HFF-Myc (cell line): ENCODE data around the gene PHLDA3.

Experiments
- DNase-seq: peaks from one replicate; pipeline ENCODE4 v3.0.0-alpha.2; 2011; ENCODE audit warnings: low read depth; ENCODE audit errors: extremely low read depth
- H3K4me3 ChIP-seq: replicated peaks from 2 replicates; pipeline ENCODE4 v1.5.1; 2011; ENCODE audit warnings: low read depth, mild to moderate bottlenecking, control low read depth, low read length
- TF ChIP-seq, protein P1 (sequence below): IDR thresholded peaks from 2 replicates; pipeline ENCODE4 v1.5.1; 2012; ENCODE audit warnings: mild to moderate bottlenecking, low read depth, low read length, control low read depth; ENCODE audit errors: missing control alignments

The PHLDA3 gene

DNA sequence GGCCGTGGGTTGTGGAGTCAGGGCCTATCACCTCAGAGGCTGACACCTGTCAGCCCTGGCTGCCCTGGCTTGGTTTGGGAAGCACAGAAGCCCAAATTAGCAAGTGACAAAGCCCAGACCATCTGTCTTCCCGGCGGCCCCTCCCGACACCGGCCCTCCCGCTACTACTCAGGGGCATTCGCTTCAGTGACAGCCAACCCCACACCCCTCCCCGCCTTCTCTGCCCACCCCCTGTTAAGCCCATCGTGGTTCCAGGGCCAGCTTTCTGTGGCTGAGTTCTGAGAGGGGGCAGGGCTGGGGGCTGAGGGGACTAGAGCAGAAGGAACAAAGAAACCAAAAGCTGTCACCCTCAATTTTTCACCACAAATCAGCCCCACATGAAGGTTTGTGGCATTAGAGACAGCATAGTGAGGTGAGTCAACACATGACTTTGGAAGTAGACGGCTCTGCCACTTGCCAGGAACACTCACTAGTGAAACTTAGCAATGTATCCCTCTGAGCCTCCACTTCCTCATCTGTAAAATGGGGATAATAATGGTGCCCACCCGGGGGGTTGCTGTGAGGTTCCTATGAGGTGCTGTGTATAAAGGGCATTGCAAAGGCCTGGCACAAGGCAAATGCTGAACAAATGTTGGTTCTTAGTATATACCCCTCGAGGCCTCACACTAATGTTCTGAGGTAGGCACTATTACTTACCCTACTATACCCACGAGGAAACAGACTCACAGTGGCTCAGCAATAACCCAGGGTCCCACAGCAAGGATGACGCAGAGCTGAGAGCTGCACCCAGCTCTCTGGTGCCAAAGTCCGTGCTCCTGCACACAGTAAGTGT, 42.3 kb downstream of the PHLDA3 start:
- no peak overlapping the region for H3K4me3 ChIP-seq
- TF ChIP-seq, protein P1, sequence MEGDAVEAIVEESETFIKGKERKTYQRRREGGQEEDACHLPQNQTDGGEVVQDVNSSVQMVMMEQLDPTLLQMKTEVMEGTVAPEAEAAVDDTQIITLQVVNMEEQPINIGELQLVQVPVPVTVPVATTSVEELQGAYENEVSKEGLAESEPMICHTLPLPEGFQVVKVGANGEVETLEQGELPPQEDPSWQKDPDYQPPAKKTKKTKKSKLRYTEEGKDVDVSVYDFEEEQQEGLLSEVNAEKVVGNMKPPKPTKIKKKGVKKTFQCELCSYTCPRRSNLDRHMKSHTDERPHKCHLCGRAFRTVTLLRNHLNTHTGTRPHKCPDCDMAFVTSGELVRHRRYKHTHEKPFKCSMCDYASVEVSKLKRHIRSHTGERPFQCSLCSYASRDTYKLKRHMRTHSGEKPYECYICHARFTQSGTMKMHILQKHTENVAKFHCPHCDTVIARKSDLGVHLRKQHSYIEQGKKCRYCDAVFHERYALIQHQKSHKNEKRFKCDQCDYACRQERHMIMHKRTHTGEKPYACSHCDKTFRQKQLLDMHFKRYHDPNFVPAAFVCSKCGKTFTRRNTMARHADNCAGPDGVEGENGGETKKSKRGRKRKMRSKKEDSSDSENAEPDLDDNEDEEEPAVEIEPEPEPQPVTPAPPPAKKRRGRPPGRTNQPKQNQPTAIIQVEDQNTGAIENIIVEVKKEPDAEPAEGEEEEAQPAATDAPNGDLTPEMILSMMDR, result no peak
- no peak for DNase-seq

DNA sequence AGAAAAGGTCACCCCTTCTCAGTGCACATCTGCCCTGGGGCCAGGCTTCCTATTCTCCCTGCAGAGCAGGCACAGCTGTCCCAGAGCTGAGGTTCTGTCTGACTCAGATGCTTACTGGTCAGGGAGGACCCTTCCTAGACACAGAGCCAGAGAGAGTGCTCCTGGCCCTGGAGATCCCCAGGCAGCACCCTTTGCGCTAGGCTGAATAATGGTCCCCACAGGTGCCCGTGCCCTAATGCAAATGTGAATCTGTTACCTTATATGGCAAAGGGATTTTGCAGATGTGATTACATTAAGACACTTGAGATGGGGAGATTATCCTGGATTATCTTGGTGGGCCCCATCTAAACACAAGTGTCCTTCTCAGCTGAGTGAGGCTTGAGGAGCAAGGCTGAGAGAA, 44.8 kb downstream of the PHLDA3 start:
- DNase-seq, result no peak
- no peak overlapping the region for H3K4me3 ChIP-seq
- TF ChIP-seq, protein P1, result no peak

DNA sequence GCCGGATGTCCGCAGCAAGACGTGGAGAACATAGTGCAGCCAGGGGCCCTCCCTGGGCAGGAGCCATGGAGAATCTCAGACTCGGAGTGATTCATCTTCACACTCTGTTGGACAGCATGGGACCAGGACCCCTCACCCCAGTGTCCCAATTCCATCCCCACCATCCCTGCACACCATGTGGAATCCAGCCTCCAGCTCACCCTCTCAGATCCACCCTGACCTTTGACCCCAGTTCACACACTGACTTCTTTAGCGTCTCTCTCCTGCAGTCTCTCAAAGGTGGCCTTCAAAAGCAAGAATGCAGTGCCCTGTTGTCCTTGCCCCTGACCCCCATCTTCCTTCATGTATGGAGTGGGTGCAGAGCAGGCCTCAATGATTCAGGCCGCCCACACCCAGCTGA, 45.3 kb downstream of the PHLDA3 start:
- no peak overlapping the region for H3K4me3 ChIP-seq
- DNase-seq, result no peak
- TF ChIP-seq, protein P1, result no peak

DNA sequence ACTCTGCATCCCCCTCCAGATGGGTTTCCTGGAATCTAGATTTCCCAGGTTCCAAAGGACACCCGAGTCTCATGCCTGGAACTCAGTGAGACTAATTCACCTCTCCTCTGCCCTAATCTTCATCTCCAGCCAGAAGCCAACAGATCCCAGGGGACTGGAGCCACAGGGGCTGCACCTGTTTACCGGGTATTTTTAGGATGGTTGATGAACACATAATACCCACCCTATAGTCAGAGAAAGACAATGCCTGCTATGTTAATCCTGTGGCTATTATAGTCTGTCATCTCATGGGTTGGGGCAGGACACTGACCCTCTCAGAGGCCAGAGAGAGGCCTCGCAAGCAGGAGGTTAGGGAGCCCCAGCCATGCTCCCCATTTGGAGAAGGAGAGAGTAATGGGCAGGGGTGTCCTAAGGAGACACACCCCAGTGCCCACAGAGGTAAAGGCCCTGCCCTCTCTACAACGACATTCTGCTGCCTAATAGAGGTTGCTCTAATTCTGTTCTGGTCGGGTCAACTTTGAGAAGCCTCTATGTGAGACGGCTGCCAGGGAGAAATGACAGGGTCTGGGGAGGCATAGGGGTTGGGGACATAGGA, 46.5 kb downstream of the PHLDA3 start:
- DNase-seq, result no peak
- TF ChIP-seq, protein P1, result no peak
- H3K4me3 ChIP-seq, result no peak overlapping the region

DNA sequence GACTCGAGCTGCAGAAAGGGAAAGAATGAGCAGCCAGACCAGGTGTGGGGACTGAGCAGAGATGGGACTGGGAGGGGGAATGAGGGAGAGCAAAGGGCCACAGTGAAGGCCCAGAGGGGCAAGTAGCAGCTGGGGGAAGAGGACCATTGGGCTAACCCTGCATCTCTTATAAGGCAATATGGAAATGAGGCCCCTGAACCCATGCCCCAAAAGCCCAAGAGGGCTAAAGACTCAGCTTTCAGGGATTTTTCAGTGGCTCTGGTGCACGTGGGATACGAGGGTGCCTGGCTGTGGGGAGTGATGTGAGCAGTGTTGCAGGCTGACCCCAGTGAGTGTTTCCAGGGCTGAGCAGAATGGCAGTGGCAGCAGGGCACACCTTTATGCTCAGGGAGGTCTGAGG, 47.0 kb downstream of the PHLDA3 start:
- H3K4me3 ChIP-seq, result no peak overlapping the region
- DNase-seq, result no peak
- TF ChIP-seq, protein P1, result no peak

DNA sequence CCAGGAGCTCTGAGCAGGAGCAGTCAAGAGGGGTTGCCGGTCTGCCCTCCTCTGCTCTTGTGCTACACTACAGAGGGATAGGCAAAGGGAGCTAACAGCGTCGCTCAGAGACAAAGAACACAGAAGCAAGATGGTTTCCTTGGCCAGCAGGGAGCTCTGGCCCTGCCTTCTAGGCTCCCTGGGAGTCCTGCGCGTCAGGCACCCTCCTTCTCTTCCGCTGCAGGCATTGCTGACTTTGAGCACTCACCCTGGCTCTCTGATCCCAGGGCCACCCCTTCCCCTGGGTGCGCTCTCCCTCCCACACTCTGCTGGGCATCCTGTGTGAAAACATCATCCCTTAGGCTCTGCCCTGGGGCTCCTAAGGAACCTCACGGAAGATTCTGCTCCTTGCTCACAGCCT, 47.9 kb downstream of the PHLDA3 start:
- DNase-seq, result no peak
- TF ChIP-seq, protein P1, result no peak

More for the DNA sequence above, 47.9 kb downstream of the PHLDA3 start:
- H3K4me3 ChIP-seq, result no peak overlapping the region
